Liver (tissue), 9 donors: ENCODE data around the gene AKAP7. TPM values are rescaled to one million over a fixed set of nuclear protein-coding genes. Genes with fewer than 3 reads are reported as not detected.

Source experiments
- DNase-seq: peaks from one replicate; pipeline ENCODE4 v3.0.0-alpha.2; 2017; ENCODE audit warnings: low spot score
- H3K27ac ChIP-seq, 2 donors: one replicate each; pipeline ENCODE4 v1.7.0; 2013; ENCODE audit warnings: inconsistent platforms in 2 of 2, low read length in 2 of 2, control low read depth in 1 of 2, low read depth in 1 of 2, mild to moderate bottlenecking in 1 of 2
- H3K27me3 ChIP-seq, 4 donors: one replicate each; pipeline versions ENCODE4 v1.6.1 to v1.7.0; 2013; ENCODE audit warnings: low read length in 3 of 4, inconsistent platforms in 1 of 4, mild to moderate bottlenecking in 1 of 4, moderate library complexity in 1 of 4; ENCODE audit not compliant: control insufficient read depth in 4 of 4, insufficient read depth in 4 of 4
- H3K36me3 ChIP-seq, 4 donors: one replicate each; pipeline versions ENCODE4 v1.6.1 to v1.7.0; 2013; ENCODE audit warnings: low read length in 3 of 4, mild to moderate bottlenecking in 3 of 4, low read depth in 1 of 4, moderate library complexity in 1 of 4; ENCODE audit not compliant: control insufficient read depth in 4 of 4, insufficient read depth in 3 of 4
- H3K4me1 ChIP-seq, 4 donors: one replicate each; pipeline versions ENCODE4 v1.6.1 to v1.7.0; 2013; ENCODE audit warnings: low read length in 3 of 4, mild to moderate bottlenecking in 3 of 4, moderate library complexity in 1 of 4; ENCODE audit not compliant: control insufficient read depth in 4 of 4, insufficient read depth in 4 of 4
- H3K4me3 ChIP-seq, 3 donors: one replicate each; pipeline versions ENCODE4 v1.6.1 to v1.7.0; 2013; ENCODE audit warnings: low read length in 3 of 3, control low read depth in 1 of 3, low read depth in 1 of 3, mild to moderate bottlenecking in 1 of 3
- H3K9ac ChIP-seq, 2 donors: one replicate each; pipeline ENCODE4 v1.7.0; 2013; ENCODE audit warnings: low read length in 2 of 2, mild to moderate bottlenecking in 2 of 2, moderate library complexity in 2 of 2, control low read depth in 1 of 2, low read depth in 1 of 2
- H3K9me3 ChIP-seq, 4 donors: one replicate each; pipeline versions ENCODE4 v1.6.1 to v1.7.0; 2013; ENCODE audit warnings: low read length in 3 of 4; ENCODE audit not compliant: control insufficient read depth in 4 of 4
- CTCF ChIP-seq: fragments of 150-350 bp; IDR thresholded peaks from 2 replicates; pipeline ENCODE4 v1.5.1; 2017; ENCODE audit warnings: improper control_type of control experiment, low read depth, low read length; ENCODE audit not compliant: missing input control
- EGR1 ChIP-seq, 2 donors: IDR thresholded peaks; 2 replicates each; pipeline ENCODE4 v1.6.1; 2016 to 2018; ENCODE audit warnings: antibody characterized with exemption in 2 of 2, low read depth in 2 of 2
- FOXA2 ChIP-seq: IDR thresholded peaks from 2 replicates; pipeline ENCODE4 v1.6.1; 2016; ENCODE audit warnings: antibody characterized with exemption
- GABPA ChIP-seq, 2 donors: IDR thresholded peaks in 1 of 2; conservative IDR thresholded peaks in 1 of 2; 2 replicates each; pipeline ENCODE4 v1.6.1; 2016; ENCODE audit warnings: antibody characterized with exemption in 2 of 2, mild to moderate bottlenecking in 1 of 2, moderate library complexity in 1 of 2
- HNF4A ChIP-seq, 2 donors: conservative IDR thresholded peaks; 2 replicates each; pipeline ENCODE4 v1.6.1; 2016; ENCODE audit warnings: antibody characterized with exemption in 2 of 2, mild to moderate bottlenecking in 2 of 2
- HNF4G ChIP-seq: IDR thresholded peaks from 2 replicates; pipeline ENCODE4 v1.6.1; 2016; ENCODE audit warnings: antibody characterized with exemption
- JUND ChIP-seq, 2 donors: IDR thresholded peaks; 2 replicates each; pipeline ENCODE4 v1.6.1; 2016; ENCODE audit warnings: antibody characterized with exemption in 2 of 2
- RAD21 ChIP-seq, 2 donors: IDR thresholded peaks; 2 replicates each; pipeline ENCODE4 v1.6.1; 2016; ENCODE audit warnings: antibody characterized with exemption in 2 of 2, mild to moderate bottlenecking in 2 of 2
- REST ChIP-seq: IDR thresholded peaks from 2 replicates; pipeline ENCODE4 v1.6.1; 2016; ENCODE audit warnings: antibody characterized with exemption, mild to moderate bottlenecking
- RXRA ChIP-seq, 2 donors: IDR thresholded peaks; 2 replicates each; pipeline ENCODE4 v1.6.1; 2017 to 2018; ENCODE audit warnings: antibody characterized with exemption in 2 of 2, mild to moderate bottlenecking in 1 of 2
- TAF1 ChIP-seq: conservative IDR thresholded peaks from 2 replicates; pipeline ENCODE4 v1.6.1; 2016; ENCODE audit warnings: antibody characterized with exemption, mild to moderate bottlenecking
- YY1 ChIP-seq: IDR thresholded peaks from 2 replicates; pipeline ENCODE4 v1.6.1; 2016; ENCODE audit warnings: antibody characterized with exemption, mild to moderate bottlenecking
- WGBS: extraction: QIAGEN DNeasy Blood & Tissue Kit; methylation state at CpG from one replicate; pipeline ENCODE4 v1.1.7; 2013; 5-methylcytosine and 5-hydroxymethylcytosine counted together
- polyA plus RNA-seq, 2 donors: library from polyadenylated mRNA; stranded (reverse) in 1 of 2; unstranded in 1 of 2; fragments of 200-250 nt in 1 of 2; fragments of >200 nt in 1 of 2; fragmentation: Nextera tagmentation in 1 of 2; extraction: Ambion mirVana in 1 of 2; gene quantifications; one replicate each; pipeline versions ENCODE4 v1.2.1 to v1.2.3, GENCODE V29; 2013 to 2015
- total RNA-seq, 2 donors: library from RNA; depleted of rRNA; stranded (reverse); fragments of >200 nt; gene quantifications; one replicate each; pipeline ENCODE4 v1.2.3, GENCODE V29; 2014
- donor health status: healthy.
- donor health status: healthy.
- donor health status: healthy.
- donor health status: healthy.
- donor health status: healthy.

AKAP7 gene
- total and polyA plus RNA-seq, 4 donors, result 7.9 to 25.4 (median 17.7) TPM

- WGBS, result 74% methylated on average over 3 of the region's 3 CpGs
- Histone ChIP-seq H3K27me3 (no peaks in the 10 kb centered on the region), H3K9ac (no peak overlapping the region), H3K4me3 (no peak overlapping the region), H3K36me3 (no peaks in the 10 kb centered on the region), H3K9me3 (no peaks in the 10 kb centered on the region), H3K27ac (no peak overlapping the region), H3K4me1 (peaks cover 0 to 7% (median 0%) of the 10 kb centered on the region in 4 donors)
- no peak for DNase-seq
- TF ChIP-seq EGR1 (IDR thresholded peaks at IDR 0.05; ENCODE audit: low read depth in 2 of 2) (no peak), RAD21 (IDR thresholded peaks at IDR 0.05) (no peak)
These were observed 116.4 kb downstream of the AKAP7 start for GRCh38 chr6:131251590-131252199.

- H3K4me1 ChIP-seq, result peaks cover 0 to 2% (median 0%) of the 10 kb centered on the region in 4 donors
- no peak overlapping the region for H3K4me3 ChIP-seq
- no peak overlapping the region for H3K27ac ChIP-seq
- H3K9ac ChIP-seq, result no peak overlapping the region
- H3K27me3 ChIP-seq, result no peaks in the 10 kb centered on the region
- H3K9me3 ChIP-seq, result no peaks in the 10 kb centered on the region
- DNase-seq, result no peak
- TF ChIP-seq RXRA (IDR thresholded peaks at IDR 0.05), result no peak
- no peak for TF ChIP-seq GABPA (IDR thresholded peaks at IDR 0.05 in 1 of 2, conservative IDR thresholded peaks at IDR 0.05 in 1 of 2)
- TF ChIP-seq YY1, result no peak
- TF ChIP-seq HNF4A (conservative IDR thresholded peaks at IDR 0.05), result no peak
- no peak for TF ChIP-seq RAD21 (IDR thresholded peaks at IDR 0.05)
- no peak for TF ChIP-seq FOXA2
- no peak for TF ChIP-seq CTCF
- TF ChIP-seq REST, result no peak
- TF ChIP-seq TAF1, result no peak
- H3K36me3 ChIP-seq, result no peaks in the 10 kb centered on the region
These were observed 120.2 kb downstream of the AKAP7 start for GRCh38 chr6:131255434-131255833.

GRCh38 chr6:131255911-131256310 lies 120.6 kb downstream of the AKAP7 start:
- no peaks in the 10 kb centered on the region for H3K36me3 ChIP-seq
- no peak for TF ChIP-seq JUND (IDR thresholded peaks at IDR 0.05)
- no peak for TF ChIP-seq RAD21 (IDR thresholded peaks at IDR 0.05)
- TF ChIP-seq GABPA (IDR thresholded peaks at IDR 0.05 in 1 of 2, conservative IDR thresholded peaks at IDR 0.05 in 1 of 2), result no peak
- TF ChIP-seq HNF4G, result no peak
- no peak overlapping the region for H3K27ac ChIP-seq
- H3K4me3 ChIP-seq, result no peak overlapping the region
- H3K9me3 ChIP-seq, result no peaks in the 10 kb centered on the region
- DNase-seq, result no peak
- 94% methylated on average over 2 of the region's 2 CpGs for WGBS
- H3K4me1 ChIP-seq, result peaks cover 0 to 2% (median 0%) of the 10 kb centered on the region in 4 donors
- H3K27me3 ChIP-seq, result no peaks in the 10 kb centered on the region
- no peak overlapping the region for H3K9ac ChIP-seq
